Smooth muscle cell of the brain vasculature (primary cell): ENCODE measurements around the gene CHRNA5.
"Not testable (repeated sequence)": the region's sequence is repeated elsewhere in the genome, so short reads cannot be mapped to it uniquely, and the experiment has no call there.

Source experiments
- DNase-seq: peaks from one replicate; pipeline ENCODE4 v3.0.0-alpha.2; 2012; ENCODE audit warnings: low read depth, low spot score

CHRNA5 gene

DNA sequence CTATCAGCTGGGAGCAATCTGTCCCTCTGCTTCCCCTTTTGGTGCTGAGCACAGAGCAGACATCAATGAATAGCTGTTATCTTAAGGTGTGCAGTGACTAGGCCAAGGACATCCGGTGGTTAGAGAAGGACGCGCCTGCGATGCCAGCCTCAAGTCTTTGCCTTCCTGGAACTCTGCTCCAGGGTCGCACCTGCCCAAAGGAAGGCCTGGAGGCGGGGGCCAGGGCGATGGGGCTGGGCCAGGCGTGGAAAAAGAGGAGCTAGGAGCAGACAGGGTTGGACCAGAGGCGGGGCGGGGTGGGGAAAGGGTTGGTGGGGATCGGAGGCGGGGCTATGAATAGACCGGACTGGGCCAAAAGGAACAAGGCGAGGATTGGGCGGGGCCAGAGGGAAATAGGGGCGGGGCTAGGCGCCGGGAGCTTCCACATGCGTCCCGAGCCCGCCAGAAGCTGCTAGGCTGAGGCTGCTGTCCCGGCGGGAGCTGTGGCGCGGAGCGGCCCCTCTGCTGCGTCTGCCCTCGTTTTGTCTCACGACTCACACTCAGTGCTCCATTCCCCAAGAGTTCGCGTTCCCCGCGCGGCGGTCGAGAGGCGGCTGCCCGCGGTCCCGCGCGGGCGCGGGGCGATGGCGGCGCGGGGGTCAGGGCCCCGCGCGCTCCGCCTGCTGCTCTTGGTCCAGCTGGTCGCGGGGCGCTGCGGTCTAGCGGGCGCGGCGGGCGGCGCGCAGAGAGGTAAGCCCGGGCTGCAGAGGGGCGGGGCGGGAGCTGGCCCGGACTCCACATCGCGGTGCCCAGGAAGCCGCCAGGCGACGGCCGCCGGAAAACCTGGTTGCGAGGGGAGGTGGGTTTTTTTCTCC lies at the start of gene CHRNA5:
TSS of gene CHRNA5 (plus strand) at position 424 of the 854 bp plus-strand sequence. CDS start at position 624, 200 bp downstream.
- peak; percentile 43 for DNase-seq

DNA sequence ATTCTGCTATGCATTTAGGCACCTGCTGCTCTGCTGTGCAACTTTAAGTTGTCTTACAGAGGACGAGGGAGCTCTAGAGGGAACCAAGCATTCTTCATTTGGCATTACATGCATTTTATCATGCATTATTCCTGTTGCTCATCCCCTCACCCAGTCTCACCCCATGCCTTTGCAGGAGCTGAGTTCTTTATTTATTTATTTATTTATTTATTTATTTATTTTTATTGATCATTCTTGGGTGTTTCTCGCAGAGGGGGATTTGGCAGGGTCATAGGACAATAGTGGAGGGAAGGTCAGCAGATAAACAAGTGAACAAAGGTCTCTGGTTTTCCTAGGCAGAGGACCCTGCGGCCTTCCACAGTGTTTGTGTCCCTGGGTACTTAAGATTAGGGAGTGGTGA lies 45.3 kb upstream of the CHRNA5 start:
- DNase-seq, result not testable (repeated sequence)

DNA sequence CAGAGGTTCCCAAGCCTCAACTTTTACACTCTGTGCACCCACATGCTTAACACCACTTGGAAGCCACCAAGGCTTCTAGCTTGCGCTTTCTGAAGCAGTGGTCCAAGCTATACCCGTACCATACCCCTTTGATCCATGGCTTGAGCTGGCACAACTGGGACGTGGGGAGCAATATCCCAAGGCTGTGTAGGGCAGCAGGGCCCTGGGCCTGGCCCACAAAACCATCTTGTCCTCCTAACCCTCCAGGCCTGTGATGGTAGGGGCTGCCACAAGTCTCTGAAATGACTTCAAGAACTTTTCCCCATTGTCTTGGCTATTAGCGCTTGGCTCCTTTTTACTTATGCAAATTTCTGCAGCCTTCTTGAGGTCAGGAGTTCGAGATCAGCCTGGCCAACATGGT lies 41.1 kb upstream of the CHRNA5 start:
- DNase-seq, result no peak

DNA sequence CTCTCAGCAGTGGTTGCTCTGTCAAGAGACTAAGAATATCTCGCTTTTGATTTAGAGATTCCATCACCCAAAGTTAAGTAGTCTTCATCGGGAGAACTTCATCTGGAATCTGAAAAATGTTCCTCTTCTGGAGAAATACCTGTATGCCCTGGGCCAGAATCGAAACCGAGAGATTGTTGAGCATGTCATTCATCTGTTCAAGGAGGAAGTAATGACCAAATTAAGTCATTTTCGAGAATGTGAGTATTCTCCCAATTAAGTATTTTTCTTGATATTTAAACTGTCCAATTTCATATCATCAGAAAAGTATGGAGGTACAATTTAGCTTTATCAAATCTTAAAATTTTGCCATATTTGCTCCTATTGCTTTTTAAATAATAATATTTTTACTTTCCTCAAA lies 38.0 kb upstream of the CHRNA5 start:
- no peak for DNase-seq

DNA sequence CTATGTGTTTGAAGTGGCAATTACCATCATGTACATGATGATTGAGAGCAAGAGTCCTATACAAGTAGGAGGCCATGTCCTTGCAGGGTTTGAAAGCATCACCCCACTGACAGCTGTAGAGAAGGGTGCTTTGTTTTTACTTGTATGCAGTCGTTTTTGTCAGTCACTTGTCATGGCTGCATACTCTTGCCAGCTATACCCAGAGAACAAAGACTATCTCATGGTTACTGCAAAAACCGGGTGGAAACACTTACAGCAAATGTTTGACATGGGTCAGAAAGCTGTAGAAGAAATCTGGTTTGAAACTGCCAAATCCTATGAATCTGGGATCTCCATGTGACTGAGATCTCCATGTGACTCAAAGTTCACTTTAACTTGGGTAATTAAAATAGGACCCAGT lies 32.0 kb upstream of the CHRNA5 start:
- DNase-seq, result no peak

DNA sequence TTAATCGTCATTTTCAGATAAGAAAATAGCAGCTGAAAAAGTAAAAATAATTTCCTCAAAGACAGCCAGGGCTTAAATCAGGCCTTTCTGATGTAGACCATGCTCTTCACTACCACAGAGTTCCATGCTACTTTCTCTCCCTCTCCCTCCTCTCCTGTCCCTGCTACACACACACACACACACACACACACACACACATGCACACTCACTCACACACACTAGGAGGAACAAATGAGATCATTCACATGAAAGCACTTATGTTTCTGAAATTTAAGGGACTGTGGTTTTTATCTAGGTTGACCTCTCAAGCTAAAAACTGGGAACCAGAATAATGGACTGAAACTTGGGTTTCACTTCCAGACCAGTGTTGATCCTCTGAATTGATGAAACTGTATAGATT lies 29.2 kb upstream of the CHRNA5 start:
- DNase-seq, result no peak

DNA sequence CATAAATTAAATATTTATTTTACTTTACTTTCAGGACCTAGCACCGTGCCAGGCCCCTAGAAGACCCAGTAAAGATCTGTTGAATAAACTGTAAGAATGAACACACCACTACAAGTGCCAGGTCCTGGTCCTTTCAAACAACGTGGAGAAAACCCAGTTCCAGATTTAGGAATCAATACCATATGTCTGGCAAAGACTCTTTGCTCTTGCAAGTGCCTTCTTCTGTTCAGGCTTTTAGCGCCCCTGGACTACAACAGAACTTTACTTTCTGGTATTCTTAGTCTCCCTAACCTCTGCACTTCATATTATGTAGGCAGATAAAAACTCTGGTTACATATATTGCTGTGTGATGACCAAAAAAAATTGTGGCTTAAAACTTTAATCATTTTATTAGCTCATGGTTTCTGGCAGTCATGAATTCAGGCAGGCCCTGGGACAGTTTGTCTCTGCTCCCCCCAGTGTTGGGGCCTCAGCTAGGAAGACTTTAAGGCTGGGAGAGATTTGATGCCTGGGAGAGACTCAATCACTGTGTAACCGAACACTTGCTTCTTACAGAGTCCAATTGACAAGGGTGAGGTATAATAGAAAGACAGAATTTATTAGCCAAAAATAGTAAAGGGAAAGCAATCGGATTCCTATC lies 27.9 kb upstream of the CHRNA5 start:
- DNase-seq, result no peak

DNA sequence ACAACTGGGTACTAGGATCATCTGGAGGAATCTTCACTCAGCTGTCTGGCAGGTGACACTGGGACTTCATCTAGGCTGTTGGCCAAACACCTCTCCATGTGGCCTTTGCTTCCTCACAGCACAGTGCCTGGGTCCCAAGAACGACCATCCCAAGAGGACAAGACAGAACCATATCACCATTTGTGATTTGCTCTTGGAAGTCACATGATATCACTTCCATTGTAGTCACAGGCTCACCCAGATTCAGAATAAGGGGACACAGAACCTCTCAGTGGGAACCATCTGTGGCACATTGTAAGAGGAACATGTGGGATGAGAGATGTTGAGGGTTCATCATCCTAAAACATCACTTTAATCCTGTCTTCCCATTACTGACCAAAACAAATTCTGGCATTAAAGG lies 27.0 kb upstream of the CHRNA5 start:
- DNase-seq, result no peak

DNA sequence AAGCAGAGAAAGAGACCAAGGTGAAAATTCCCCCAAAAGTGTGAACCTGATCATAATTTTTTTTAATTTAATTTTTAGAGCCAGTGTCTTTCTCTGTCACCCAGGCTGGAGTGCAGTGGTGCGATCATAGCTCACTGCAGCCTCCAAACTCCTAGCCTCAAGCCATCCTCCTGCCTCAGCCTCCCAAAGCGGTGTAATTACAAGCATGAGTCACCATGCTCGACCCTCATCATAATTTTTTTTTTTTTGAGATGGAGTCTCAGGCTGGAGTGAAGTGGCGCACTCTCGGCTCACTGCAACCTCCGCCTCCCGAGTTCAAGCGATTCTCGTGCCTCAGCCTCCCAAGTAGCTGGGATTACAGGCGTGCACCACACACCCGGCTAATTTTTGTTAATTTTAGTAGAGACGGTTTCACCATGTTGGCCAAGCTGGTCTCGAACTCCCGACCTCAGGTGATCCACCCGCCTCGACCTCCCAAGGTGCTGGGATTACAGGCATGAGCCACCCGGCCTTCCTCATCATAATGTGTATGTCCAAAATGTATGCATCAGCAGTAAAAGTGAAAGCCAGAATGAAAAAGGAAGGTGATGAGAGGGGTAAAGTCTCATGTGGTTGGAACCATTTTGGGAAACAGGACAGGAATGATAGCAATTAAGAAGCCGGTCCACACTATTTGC lies 25.7 kb upstream of the CHRNA5 start:
- not testable (repeated sequence) for DNase-seq

DNA sequence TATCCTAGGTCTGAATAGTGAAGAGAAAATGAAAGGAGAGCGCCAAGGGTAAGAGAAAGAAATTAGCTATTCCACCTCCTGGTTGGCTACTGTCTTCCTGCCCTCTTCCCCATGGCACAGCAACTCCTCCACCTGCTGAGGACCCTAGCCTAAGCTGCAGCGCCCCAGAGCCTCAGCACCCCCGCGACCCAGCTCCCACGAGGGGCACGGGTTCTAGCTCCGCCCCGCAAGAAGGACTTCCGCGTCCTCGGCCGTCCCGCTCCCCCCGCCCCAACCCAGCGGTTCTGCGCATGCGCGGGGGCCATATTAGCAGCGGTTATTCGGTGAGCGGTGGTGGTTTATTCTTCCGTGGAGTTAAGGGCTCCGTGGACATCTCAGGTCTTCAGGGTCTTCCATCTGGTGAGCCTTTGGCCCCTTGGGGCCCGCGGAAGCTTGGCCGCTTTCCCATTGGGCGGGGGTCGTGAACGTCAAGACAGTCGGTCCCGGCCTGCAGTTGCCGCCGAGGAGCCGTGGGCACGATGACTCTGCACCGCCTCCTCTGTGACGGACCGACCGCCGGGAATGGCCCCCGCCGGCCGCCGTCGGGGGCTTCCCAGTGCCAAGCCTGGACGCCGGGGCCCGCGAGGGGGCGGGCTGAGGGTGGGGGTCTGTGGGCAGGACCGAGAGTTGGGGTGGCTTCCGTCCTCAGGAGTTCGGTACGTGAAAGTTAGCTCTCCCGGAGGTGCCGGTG lies 25.0 kb upstream of the CHRNA5 start, which contains the start of gene PSMA4:
TSS of gene PSMA4 (plus strand) at position 304 of the 730 bp plus-strand sequence. CDS start 1,484 bp downstream, outside the sequence.
- DNase-seq, result peak; percentile 58

DNA sequence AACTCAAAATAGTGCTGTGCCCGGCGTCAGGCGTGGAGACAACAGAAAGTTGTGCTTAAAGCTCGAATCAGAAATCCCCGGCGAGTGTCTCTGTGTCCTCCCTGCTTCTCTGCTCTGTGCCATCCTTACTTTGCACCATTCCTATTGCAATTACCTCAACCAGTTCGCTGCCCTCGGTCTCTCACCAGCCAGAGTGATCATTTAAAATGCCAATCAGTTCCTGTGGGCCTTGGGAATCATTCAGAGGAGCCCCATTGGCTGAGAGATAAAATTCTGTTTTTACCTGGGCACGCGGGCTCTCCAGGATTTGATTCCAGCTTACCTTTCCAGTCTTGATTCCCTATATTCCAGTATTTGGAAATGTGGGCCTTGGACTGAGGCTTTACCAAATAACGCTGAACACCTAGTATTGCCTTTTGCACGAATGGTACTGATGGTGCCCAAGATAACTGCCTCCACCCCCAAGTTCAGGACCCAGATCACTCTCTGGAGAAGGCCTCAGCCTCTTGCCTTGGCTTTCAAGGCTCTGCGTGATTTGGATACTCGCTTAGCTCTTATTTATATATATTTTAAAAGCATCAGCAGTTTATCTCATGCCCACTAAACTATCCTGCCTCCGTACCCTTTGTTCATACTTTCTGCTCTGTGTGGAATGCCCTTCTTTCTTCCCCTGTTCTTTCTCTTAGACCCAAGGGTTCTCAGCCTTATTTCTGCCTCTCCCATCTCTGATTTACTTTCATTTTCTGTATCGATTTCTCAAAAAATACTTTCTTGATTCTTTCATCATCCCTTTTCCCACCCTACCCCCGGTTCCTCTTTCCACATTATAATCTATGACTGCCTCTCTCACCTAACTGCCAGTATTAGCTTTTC lies 24.2 kb upstream of the CHRNA5 start:
- no peak for DNase-seq

DNA sequence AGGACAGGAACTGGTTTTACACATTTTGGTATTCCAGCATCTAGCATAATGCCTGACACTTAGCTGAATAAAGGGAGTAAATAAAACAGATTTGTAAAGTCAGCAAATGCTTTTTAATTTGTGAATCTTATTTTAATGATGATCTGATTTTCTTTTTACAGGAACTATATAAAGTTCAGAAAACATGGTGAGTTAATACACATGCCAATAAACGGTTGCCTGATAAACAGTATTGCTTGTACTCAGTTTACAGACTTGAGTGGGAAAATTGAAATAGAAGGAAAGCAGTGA lies 23.6 kb upstream of the CHRNA5 start:
- no peak for DNase-seq

DNA sequence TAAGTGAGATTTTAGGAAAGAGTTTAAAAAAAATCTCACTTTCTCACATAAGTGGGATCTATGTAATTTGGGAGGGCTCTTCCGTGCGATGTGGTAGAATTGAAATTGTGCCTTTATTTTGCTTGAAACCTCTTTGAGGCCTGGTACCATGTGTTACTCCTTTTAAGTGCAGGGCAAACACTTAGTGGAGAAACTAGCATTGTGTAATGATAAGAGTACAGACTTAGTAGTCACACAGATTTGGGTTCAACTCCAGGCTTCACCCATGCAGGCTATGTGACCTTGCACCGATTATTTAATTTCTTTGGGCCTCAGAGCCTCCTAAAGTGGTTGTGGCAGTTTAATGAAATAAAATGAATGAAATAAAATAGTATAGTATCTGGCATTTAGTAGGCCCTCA lies 22.7 kb upstream of the CHRNA5 start:
- no peak for DNase-seq

DNA sequence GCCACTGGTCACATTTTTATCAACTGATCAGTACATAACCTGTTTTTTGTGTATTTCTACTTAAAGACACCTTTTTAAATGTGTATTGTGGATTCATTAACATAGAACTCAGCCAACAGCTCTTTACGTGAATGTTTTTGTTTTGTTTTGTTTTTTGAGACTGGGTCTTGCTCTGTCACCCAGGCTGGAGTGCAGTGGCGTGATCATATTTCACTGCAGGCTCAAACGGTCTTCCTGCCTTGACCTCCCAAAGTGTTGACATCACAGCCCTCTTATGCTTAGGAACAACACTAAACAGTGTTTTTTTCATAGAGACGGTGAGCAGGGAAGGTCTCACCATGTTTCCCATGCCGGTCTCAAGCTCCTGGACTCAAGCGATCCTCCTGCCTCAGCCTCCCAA lies 15.1 kb upstream of the CHRNA5 start:
- no peak for DNase-seq

DNA sequence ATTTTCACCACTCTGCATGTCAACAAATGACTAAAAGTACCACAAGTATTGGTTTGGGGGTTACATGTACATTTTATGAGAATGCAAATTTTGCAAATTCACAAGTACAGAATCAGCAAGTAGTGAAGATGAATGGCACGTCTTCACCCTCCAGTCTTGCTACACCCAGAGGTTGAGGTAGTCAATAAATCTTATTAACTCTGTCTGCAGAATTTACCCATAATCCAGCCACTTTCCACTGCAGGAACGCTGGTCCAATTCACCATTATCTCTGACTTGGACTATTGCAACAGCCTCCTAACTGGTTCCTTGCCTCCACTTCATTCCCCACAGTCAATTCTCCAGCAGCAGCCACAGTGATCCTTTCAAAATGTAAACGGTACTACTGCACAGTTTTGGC lies 14.5 kb upstream of the CHRNA5 start:
- no peak for DNase-seq

DNA sequence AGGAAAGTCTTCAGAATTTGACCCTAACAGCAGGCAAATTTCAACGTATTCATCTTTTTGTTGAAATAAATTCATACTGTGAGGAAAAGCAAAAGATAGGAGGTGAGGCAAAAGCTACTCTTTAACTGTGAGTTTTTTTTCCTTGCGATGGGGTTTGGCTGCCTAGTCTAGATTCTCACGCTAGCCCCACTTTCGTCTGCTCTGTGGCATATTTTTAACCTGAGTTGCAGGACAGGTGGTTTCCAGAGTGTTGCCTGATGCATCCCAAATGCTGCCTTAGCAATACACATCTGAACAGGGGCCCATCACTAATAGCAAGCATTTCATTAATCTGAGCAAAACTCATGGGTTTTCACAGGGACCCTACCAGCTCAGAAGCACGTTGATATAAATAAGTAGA lies 13.4 kb upstream of the CHRNA5 start:
- DNase-seq, result no peak

DNA sequence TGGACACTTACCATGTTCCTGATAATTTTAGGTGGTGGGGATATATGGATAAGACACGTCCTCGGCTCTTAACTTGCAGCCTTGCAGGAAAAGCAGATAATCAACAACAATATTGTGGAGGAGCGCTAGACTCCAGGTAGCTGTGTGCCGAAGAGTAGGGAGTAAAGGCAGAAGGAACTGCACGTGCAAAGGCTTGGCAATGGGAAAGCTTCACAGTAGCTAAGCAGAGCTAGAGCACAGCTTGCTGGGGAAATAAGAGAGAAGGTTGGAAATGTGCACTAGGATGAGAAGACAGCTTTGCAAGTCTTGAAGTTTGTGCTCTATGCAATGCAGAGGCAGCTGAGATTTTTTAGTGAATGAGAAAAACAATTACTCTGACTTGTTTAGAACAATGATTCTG lies 12.7 kb upstream of the CHRNA5 start:
- no peak for DNase-seq

DNA sequence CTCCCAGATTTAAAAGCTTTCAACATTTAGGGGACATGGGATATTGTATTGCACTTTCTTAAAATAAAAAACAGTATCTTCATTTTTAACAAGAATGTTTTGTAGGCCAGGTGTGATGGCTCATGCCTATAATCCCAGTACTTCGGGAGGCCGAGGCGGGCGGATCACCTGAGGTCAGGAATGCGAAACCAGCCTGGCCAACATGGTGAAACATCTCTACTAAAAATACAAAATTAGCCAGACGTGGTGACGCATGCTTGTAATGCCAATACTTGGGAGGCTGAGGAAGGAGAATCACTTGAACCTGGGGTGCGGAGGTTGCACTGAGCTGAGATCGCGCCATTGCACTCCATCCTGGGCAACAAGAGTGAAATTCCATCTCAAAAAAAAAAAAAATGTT lies 5.1 kb upstream of the CHRNA5 start:
- DNase-seq, result not testable (repeated sequence)

DNA sequence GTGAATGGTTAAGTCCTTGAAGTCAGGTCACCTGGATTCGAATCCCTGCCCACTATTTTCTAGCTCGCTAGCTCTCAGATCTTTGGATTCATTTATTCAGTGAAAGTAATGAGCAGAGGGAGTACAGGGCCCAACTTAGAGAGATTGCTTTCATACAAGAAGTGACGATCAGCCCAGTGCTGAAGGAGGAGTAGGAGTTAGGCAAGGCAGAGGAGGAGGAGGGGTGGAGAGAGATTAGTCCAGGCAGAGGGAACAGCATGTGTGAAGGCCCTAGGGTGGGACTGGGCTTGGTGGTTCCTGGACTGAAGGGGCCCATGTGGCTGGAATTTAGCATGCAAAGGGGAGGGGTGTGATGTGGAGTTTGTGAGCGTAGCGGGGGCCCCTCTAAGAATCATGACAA lies 3.8 kb upstream of the CHRNA5 start:
- no peak for DNase-seq

DNA sequence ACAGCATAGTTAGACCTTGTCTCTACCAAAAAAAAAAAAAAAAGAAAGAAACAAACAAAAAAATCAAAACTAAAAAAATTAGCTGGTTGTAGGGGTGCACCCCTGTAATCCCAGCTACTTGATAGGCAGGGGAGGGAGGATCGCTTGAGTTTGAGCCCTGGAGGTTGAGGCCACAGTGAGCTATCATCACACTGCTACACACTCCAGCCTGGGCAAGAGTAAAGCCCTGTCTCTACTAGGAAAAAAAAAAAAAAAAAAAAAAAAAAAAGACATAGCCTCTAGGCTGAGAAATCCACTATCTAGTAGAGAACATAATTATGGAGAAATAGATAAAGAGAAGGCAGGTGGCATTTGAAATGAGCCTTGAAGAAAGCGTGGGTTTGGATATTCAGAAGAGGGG lies 2.2 kb upstream of the CHRNA5 start:
- no peak for DNase-seq

DNA sequence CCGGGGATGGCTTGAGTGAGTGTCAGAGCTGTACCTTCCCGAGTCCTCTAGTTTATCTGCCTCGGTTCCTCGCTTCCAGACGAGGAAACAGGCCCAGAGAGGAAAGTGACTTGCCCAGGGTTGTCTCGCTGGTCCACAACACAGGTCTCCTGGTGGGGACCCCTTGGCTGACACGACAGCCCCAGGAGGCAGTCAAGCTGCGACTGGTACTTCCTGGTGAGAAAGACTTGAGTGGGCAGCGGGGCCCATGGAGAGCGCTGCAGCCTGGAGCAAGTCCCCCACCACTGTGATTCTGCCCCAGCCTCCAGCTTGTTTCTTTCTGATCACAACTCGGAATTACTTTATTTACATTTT lies 600 bp upstream of the CHRNA5 start:
- no peak for DNase-seq
